ENCODE data around the gene C20orf141.
A peak's percentile ranks its signal among the peaks of the same experiment; 100 is the strongest.
"Not testable (repeated sequence)": the region's sequence is repeated elsewhere in the genome, so short reads cannot be mapped to it uniquely, and the experiment has no call there.

The C20orf141 gene

GRCh38 chr20:2799688-2800520 is 14.9 kb upstream of the C20orf141 start:
- no peak for DNase-seq

GRCh38 chr20:2800521-2801285 is 14.1 kb upstream of the C20orf141 start, which contains the start of gene CPXM1:
CPXM1 (minus strand) TSS chr20:2800627; CDS start chr20:2800572, 55 bp downstream.
- DNase-seq: peak; percentile 75

GRCh38 chr20:2801286-2801728 is 13.5 kb upstream of the C20orf141 start:
- peak in 1 of 2 experiments; percentile 30 for DNase-seq

DNA sequence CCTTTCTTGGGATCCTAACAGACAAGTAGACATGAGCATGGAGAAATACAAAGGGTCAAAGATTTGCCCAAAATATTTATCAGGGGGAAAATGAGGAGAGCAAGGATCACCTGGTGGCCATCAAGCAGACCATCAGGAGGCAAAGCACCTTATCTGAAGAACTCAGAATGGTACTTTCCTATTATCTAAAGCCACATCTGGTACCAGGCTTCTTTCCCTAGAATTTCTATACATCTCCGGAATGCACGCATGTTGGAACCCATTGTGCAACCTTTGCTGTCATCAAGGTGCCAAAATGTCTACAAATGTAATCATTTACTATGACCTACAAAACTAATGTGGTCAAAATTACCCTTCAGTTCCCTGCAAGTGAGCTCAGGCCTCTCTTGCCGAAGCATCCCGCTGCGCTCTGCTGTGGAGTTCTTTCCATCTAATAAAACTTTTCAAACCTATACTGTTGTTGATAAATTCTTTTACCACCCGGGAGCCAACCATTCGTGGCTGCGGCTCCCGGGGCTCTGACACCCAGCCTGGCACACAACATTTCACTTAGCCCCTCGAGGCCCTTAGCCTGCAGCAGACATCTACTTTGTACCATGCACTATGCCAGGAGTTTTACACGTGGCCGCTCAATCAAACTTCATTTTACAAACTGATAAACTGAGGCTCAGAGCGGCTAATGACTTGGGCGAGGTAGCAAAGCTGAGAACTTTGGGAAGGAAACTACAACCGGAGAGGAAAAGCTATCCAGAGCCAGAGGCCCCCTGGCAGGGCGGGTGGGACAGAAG is 10.6 kb upstream of the C20orf141 start:
- no peak for DNase-seq

DNA sequence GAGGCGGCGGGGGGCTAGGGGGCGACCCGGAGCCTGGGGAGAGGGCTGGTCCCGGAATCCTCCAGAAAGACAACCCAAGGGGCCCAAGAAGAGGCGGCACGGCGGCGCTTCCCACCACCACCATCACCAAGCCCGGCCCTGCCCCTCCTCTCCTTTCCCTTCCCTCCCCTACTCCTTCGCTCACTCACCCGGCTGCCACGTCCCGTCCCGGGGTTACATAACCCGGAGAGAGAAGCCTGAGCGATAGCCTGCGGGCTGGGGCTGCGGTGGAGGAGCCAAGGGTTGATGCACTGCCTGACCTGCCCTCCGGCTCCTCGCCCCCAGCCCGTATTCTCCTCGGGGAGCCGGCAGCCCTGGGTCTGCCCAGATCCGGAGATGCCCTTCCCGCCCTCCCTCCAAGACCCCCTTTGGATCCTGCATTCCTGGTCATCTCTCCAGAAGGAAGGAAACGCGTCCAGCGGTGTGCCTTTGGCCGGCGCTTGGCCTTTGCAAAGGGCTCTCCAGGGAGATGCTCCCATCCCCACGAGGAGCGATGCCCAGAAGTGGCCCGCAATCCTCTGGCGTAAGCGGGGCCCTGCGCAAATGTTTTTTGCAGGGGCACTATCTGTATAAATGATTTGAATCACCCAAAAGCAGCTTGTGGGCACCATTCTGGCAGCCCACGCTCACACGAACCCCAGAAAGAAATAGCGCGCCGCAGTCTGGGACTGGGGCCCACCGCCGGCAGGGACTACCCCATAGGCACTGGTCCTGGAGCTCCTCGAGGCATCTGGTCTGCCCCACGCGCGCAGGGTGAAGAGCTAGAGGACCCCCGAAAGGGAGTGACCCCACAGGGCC is 9.7 kb upstream of the C20orf141 start:
- DNase-seq: no peak

DNA sequence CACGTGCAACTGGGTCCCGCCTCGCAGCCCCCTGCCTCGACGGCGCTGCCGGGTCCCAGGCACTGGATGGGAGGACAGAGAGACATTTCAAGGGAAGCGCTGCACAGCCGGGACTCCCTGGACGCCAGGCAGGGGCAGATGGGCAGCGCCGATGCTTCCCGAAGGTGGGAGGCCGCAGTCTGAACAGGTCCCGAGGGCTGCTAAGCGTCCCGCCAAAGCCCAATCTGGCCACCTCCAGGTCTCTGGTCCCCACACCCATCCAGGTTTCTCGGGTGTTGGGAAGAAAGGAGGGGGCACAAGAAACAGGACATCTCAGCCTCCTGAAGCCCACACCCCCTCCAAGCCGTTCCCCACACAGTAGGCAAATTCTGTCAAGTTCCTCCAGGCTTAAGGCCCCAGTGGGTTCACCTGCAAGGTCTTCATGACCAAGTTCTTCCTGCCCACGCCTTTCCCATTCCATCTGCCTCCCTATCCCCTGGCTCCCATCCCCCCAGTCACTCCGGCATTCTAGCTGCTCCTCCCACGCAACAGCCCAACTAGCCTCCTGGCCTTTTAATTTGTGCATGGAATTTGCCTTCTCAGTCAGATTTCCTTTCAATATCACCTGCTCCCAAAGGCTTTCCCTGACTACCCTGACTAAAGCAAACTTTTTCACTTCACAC is 9.0 kb upstream of the C20orf141 start:
- DNase-seq: no peak

- DNase-seq: no peak
These were observed 8.5 kb upstream of the C20orf141 start for GRCh38 chr20:2806351-2806701.

DNA sequence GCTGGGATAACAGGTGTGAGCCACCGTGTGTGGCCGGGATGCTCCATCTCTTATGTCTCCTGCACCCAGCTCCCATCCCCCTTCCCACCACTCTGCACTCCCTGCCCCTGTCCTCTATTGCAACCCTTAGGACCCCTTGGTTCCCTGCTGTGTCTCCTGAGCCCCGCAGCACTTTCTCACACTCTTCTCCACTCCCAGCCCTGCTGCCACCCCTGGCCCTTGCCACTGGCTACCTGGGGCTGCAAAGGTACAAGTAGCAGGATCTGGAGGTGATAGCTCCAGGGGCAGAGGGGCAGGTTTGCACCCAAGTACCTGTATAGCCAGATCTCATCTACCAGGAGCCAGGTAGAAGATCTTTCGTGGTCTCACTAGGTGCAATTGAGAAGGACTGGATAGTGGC is 7.8 kb upstream of the C20orf141 start:
- DNase-seq: no peak

- not testable (repeated sequence) for DNase-seq
These were observed 6.9 kb upstream of the C20orf141 start for GRCh38 chr20:2807929-2808328.

- DNase-seq: no peak
These were observed 5.1 kb upstream of the C20orf141 start for GRCh38 chr20:2809690-2810089.

- no peak for DNase-seq
These were observed 2.6 kb upstream of the C20orf141 start for GRCh38 chr20:2812189-2812588.

DNA sequence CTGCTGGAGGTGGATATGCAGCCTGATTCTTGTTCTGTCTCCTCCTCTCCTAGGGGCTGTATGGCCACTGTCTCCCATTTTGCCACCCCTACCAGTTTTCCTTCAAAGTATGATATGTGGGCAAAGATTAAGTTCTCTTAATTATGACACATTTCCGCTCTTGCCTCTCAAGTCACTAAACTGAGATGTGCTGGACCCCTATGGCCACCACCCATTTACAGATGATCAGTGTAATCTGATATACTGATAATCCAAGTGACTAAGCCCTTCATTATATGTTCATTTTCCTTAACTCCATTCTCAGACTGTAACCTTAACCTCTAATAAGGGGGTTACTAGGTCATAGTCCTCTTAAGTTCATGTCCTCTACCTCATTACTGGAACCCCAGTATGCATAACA is 711 bp upstream of the C20orf141 start:
- DNase-seq: no peak

DNA sequence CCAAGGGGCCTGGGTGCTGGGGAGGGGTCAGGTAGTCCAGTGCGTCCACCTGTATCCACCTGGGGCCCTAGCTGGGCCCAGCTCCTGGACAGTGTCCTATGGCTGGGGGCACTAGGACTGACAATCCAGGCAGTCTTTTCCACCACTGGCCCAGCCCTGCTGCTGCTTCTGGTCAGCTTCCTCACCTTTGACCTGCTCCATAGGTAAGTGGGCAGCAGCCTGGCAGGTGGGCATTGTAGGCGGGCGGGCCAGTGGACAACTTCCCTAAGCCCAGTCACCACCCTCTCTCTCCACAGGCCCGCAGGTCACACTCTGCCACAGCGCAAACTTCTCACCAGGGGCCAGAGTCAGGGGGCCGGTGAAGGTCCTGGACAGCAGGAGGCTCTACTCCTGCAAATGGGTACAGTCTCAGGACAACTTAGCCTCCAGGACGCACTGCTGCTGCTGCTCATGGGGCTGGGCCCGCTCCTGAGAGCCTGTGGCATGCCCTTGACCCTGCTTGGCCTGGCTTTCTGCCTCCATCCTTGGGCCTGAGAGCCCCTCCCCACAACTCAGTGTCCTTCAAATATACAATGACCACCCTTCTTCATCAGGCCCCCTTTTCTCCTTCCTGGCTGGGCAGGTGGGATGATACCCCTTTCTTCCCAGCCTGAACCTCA is 584 bp downstream of the C20orf141 start:
- no peak for DNase-seq

GRCh38 chr20:2816030-2816582 is 1.3 kb downstream of the C20orf141 start, which contains the start of gene TMEM239:
TMEM239 (plus strand) TSS chr20:2816364; CDS start chr20:2816555, 191 bp downstream.
- DNase-seq: no peak

GRCh38 chr20:2816583-2817340 is 2.0 kb downstream of the C20orf141 start:
- no peak for DNase-seq

DNA sequence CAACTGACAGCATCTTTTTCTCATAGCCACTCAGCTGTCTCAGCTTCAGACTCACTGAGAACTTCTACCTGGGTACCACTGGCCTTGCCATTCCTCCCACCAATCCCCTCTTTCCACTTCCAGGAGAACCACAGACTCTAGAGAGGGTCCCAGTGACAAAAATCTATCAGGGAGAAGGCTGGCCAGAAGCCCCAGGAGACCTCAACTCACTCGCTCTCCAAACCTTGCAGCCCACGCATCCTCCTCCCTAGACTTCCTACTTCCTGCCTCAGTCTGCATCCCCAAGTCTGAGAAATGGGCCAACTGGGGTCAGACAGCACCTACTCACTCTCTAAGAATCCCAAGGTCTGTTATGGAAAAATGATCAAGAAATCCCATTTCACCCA is 2.5 kb downstream of the C20orf141 start:
- DNase-seq: no peak

DNA sequence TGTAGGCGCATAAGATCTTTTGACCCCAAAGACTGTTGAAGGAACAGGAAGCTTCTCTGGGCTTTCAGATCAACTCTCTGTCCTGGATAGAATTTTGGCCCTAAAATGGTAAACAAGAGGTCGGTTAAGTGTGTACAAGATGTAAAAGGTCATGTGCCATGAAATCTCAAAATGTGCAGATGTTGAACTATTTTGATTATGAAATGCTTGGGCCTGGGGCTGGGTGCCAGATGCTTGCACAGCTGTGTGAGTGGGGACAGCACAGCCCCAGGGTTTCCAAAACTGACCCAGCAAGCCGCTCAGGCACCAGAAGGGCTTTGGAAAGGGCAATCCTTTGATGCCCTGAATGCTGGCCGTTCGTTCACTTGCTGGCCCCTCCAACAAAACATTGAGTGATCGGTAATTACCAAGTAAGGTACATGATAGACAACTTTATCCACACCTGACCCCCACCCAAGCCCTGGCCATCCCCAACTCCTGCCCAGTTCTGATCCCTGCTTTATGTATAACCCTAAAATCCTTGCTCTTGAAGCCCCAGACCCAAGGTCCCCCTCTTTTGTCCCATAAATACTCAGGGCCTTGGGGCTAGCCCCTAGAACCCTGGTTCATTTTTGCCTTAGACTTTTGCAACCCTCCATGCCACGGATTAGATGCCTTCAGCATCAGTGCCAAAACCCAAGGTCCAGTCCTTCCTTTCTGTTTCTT is 3.3 kb downstream of the C20orf141 start:
- DNase-seq: no peak

DNA sequence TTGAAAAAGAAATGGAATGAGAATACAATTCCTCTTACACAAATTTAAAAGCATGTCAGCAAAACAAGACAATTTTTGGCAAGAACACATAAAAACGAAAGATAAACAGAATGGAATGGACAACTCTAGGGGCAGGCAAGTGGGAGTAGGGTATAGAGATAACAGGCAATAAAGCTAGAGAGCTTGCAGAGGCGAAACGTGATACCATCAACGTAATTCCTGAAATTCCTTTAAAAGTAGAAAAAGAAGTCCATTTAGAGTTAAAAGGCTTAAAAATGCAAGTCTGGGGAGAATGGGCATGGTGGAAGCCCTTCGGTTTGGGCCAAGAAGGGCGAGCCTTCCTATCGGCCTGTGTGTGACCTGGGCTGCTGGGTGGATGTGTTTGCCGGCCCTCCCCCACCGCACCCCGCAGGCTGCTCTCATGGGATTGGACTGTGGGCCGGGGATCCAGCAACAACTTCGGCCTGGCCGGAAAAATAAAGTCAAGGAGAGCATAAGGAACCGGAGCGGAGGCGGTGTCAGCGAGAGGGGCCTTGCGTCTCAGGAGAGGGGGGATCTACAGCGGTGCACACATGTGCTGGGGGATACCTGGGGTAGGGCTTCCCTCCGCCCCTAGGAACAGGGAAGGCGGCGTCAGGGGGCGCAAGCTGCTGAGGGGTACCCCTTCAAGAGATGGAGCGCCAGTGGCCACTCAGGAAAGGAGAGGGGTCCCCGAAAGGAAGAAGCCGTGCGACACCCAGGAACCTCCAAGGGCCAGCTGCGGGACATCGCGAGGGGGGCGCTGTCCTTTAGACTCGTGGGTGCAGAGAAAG is 5.5 kb downstream of the C20orf141 start:
- no peak for DNase-seq
